ENCODE results near the gene LHFPL6.

The LHFPL6 gene

GRCh38 chr13:39554371-39554770 lies 48.6 kb downstream of the LHFPL6 start:
- DNase-seq (ENCODE audit: low spot score) = no peak

- DNase-seq (ENCODE audit: low spot score) = no peak
Measured at GRCh38 chr13:39552246-39552645, 50.7 kb downstream of the LHFPL6 start.

DNA sequence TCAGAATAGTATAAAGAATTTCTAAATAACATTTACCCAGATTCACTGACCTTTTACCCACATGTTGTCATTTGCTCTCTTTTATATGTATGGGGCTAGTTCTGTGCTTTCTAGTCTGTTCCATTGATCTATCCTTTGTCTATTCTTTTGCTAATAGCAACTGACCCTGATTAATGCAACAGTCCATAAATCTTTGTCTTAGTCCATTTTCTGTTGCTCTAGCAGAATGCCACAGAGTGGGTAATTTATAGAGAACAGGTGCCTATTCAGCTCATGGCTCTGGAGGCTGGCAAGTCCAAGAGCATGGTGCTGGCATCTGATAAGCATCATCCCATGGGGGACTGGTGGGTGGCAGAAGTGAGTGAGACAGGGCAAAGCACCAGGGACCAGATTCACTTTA lies 52.1 kb downstream of the LHFPL6 start:
- DNase-seq (ENCODE audit: low spot score) = no peak

DNA sequence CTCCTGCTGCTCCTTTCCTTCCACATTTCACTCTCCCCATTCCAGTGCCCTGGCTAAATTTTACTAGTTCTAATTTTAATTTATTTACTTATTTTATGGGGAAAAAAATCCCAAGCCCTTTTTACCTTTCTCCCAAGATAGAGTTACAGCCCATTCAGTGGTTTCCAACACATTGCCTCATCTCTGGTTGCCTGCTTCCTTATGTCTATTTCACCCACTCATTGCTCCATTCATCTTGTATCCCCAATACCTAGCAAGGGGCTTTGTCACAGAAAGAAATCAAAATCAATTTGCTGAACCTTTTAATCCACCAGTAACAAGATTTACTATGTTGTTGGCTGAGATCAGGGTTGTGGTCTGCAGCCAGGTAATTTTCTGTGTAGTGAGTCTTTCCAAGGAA lies 55.9 kb downstream of the LHFPL6 start:
- no peak for DNase-seq (ENCODE audit: low spot score)

DNA sequence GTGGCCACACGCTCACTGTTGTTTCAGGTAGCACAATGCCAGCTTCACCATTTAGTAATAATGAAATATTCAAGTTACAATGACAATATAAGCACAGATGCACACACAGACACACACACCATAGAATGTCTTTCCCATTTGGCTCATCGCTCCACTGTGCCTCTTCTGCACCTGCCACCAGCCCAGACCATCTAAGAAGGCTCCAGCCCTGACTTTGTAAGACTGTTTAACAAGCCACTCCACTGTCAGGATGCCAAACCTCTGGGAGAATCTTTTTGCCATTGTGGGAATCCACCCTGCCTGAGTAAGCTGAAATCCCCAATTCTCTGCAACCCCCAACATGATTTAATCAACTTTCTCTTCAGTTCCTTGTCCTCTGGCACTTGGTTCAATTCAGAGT lies 60.6 kb downstream of the LHFPL6 start:
- no peak for DNase-seq (ENCODE audit: low spot score)

- DNase-seq (ENCODE audit: low spot score) = no peak
Measured at GRCh38 chr13:39540929-39541605, 61.9 kb downstream of the LHFPL6 start.

GRCh38 chr13:39538816-39539790 lies 63.9 kb downstream of the LHFPL6 start:
- no peak for DNase-seq (ENCODE audit: low spot score)

GRCh38 chr13:39536906-39537305 lies 66.1 kb downstream of the LHFPL6 start:
- no peak for DNase-seq (ENCODE audit: low spot score)

- no peak for DNase-seq (ENCODE audit: low spot score)
Measured at GRCh38 chr13:39536274-39536673, 66.7 kb downstream of the LHFPL6 start.

- no peak for DNase-seq (ENCODE audit: low spot score)
Measured at GRCh38 chr13:39533651-39534150, 69.3 kb downstream of the LHFPL6 start.

DNA sequence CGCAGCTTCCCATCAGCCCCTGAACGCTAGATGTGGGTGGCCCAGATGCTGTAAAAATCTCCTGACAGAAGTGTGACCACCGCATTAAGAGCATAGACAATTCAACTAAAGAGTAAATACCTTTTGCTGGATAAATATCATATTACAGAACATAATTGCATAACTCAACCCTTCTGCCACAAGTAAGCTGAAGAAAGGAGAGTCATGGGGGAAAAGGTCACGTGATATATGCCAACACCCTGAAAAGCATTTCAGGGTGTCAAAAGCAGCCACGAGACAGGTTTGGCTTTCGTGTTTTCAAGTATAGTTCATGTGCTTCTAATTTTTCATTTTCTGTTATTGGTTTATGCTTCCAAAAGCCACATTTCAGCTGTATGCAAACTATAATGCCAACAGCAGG lies 71.3 kb downstream of the LHFPL6 start:
- no peak for DNase-seq (ENCODE audit: low spot score)

GRCh38 chr13:39530916-39531315 lies 72.1 kb downstream of the LHFPL6 start:
- no peak for DNase-seq (ENCODE audit: low spot score)

DNA sequence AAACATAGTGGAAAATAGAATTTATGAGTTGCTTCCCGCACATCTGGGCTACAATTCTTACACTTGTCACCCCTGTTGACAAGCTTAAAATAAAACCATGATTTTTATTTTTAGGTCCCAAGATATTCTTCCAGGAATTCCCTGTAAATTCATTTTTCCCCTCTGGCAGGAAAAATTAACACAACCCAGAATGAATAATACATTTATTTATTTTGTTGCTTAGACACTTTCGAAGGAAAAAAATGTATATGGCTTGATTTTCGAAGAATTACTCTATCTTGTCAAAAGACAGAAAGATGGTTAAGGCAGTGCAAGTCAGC lies 74.4 kb downstream of the LHFPL6 start:
- no peak for DNase-seq (ENCODE audit: low spot score)

- peak; percentile 49 for DNase-seq (ENCODE audit: low spot score)
Measured at GRCh38 chr13:39527961-39528660, 74.9 kb downstream of the LHFPL6 start.

- DNase-seq (ENCODE audit: low spot score) = no peak
Measured at GRCh38 chr13:39527301-39527700, 75.7 kb downstream of the LHFPL6 start.

- no peak for DNase-seq (ENCODE audit: low spot score)
Measured at GRCh38 chr13:39526499-39526898, 76.5 kb downstream of the LHFPL6 start.

DNA sequence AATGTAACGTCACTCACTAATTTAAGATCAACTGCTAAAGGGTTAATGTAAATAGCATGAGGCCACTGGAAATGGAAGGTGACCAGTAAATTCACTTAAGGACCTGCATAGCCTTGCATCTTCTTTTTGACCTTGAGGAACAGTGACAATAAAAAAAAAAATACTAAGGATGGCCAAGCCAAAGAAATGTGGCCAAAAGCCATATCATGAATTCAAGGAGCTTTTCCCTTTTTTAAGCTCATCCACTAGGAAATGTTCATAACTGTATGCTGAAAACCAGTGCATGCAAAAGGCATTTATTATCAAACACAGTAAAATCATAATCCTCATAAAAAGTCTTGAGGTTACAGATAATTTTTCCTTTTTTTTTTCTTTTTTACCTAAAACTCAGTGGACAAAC lies 77.5 kb downstream of the LHFPL6 start:
- no peak for DNase-seq (ENCODE audit: low spot score)

- no peak for DNase-seq (ENCODE audit: low spot score)
Measured at GRCh38 chr13:39524795-39525194, 78.2 kb downstream of the LHFPL6 start.

GRCh38 chr13:39522329-39522728 lies 80.7 kb downstream of the LHFPL6 start:
- no peak for DNase-seq (ENCODE audit: low spot score)

DNA sequence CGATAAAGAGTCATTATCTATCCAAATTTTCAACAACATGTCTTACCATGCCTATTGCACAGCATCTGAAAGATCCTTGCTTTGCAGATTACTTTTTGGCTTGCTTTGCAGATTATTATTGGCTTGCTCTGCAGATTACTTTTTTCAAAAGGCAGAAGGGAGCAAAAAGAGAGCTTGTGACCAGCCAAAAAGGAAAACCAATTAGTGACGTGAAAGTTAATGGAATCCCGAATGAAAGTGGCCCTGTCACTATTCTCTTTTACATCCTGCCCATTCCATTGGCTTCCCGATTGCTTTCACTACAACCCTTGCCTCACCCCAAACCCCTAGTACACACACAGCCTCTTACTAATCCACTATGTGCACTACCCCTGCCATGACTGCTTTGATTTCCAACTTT lies 81.3 kb downstream of the LHFPL6 start:
- no peak for DNase-seq (ENCODE audit: low spot score)

GRCh38 chr13:39516096-39516495 lies 86.9 kb downstream of the LHFPL6 start:
- DNase-seq (ENCODE audit: low spot score) = no peak

GRCh38 chr13:39515224-39515714 lies 87.7 kb downstream of the LHFPL6 start:
- no peak for DNase-seq (ENCODE audit: low spot score)

DNA sequence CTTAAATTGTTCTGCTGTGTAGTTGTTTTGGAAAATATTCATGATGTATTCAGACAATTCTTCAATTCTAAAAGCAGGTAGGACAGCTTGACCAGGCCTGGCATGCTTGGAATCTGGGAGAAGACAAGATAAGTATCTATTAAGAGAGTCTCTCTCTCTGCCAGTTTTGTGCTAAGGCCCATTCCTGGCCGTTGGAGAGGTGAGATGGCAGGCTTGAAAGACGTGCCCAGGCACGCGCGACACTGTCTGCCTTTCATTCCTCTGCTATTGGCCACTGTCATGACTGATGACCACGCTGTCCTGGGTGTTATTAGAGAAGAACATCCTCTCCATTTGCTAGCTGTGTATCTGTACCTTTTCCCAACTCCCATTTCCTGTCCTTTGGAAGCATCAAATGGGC lies 90.3 kb downstream of the LHFPL6 start:
- no peak for DNase-seq (ENCODE audit: low spot score)
